Loucy (cell line): ENCODE measurements around the gene PRDX4.

Experiments
- H2AFZ ChIP-seq: fragments of 200-600 bp; sonication (generic); 2 replicates; pipeline ENCODE4 v1.6.0; 2016; ENCODE audit warnings: antibody characterized with exemption, mild to moderate bottlenecking, low read length, moderate library complexity
- H3F3A ChIP-seq: fragments of 200-600 bp; 2 replicates; pipeline ENCODE4 v1.6.0; 2016; ENCODE audit warnings: antibody characterized with exemption, low read depth, mild to moderate bottlenecking
- H3K27me3 ChIP-seq: fragments of 200-600 bp; sonication (generic); 2 replicates; pipeline ENCODE4 v1.6.1; 2014; ENCODE audit warnings: low read length, mild to moderate bottlenecking; ENCODE audit not compliant: insufficient read depth, poor library complexity, severe bottlenecking
- H3K36me3 ChIP-seq: fragments of 200-600 bp; sonication (generic); 2 replicates; pipeline ENCODE4 v1.6.1; 2016; ENCODE audit warnings: low read length; ENCODE audit not compliant: insufficient read depth
- H3K4me1 ChIP-seq: fragments of 200-600 bp; sonication (generic); 2 replicates; pipeline ENCODE4 v1.5.1; 2014; ENCODE audit warnings: low read length, mild to moderate bottlenecking; ENCODE audit not compliant: insufficient read depth, poor library complexity, severe bottlenecking
- H3K4me2 ChIP-seq: fragments of 200-600 bp; sonication (generic); 2 replicates; pipeline ENCODE4 v1.6.0; 2014; ENCODE audit warnings: antibody characterized with exemption, low read length, low read depth, mild to moderate bottlenecking; ENCODE audit not compliant: poor library complexity, severe bottlenecking
- H3K4me3 ChIP-seq: fragments of 200-600 bp; sonication (generic); 2 replicates; pipeline ENCODE4 v1.5.1; 2014; ENCODE audit warnings: low read length, mild to moderate bottlenecking, mixed read lengths; ENCODE audit not compliant: poor library complexity, severe bottlenecking
- H3K79me2 ChIP-seq: fragments of 200-600 bp; sonication (generic); 2 replicates; pipeline ENCODE4 v1.6.1; 2014; ENCODE audit warnings: low read length; ENCODE audit not compliant: insufficient read depth
- H3K9ac ChIP-seq: fragments of 200-600 bp; sonication (generic); 2 replicates; pipeline ENCODE4 v1.6.0; 2014; ENCODE audit warnings: mild to moderate bottlenecking, low read depth, low read length, moderate library complexity; ENCODE audit not compliant: poor library complexity, severe bottlenecking
- H3K9me2 ChIP-seq: fragments of 200-600 bp; sonication (generic); replicated peaks from 2 replicates; pipeline ENCODE4 v1.6.1; 2016; ENCODE audit warnings: low read depth, low read length, mixed read lengths
- H3K9me3 ChIP-seq: fragments of 200-600 bp; sonication (generic); 2 replicates; pipeline ENCODE4 v1.6.1; 2014; ENCODE audit warnings: mild to moderate bottlenecking, antibody characterized with exemption, low read length, low read depth; ENCODE audit not compliant: insufficient read depth
- H4K20me1 ChIP-seq: fragments of 200-600 bp; sonication (generic); 2 replicates; pipeline ENCODE4 v1.6.0; 2014; ENCODE audit warnings: antibody characterized with exemption, low read length, mild to moderate bottlenecking; ENCODE audit not compliant: insufficient read depth, poor library complexity, severe bottlenecking
- CTCF ChIP-seq: fragments of 200-600 bp; sonication (generic); conservative IDR thresholded peaks from 2 replicates; pipeline ENCODE4 v1.5.1; 2014; ENCODE audit warnings: mild to moderate bottlenecking, antibody characterized with exemption, low read length
- EZH2phosphoT487 ChIP-seq: fragments of 200-600 bp; IDR thresholded peaks from 2 replicates; pipeline ENCODE4 v1.6.1; 2018; ENCODE audit warnings: antibody characterized with exemption, mild to moderate bottlenecking, moderate library complexity, borderline replicate concordance

Gene PRDX4

GRCh38 chrX:23720117-23720677, 52.9 kb downstream of the PRDX4 start:
- Histone ChIP-seq H3K9ac (no peak overlapping the region), H3F3A (no peaks in the 10 kb centered on the region), H3K9me2 (no peaks in the 10 kb centered on the region), H3K4me2 (no peak overlapping the region), H2AFZ (no peak overlapping the region), H3K79me2 (no peaks in the 10 kb centered on the region), H3K4me3 (no peak overlapping the region), H3K9me3 (no peaks in the 10 kb centered on the region), H3K36me3 (peaks cover 11% of the 10 kb centered on the region; the same call in 1 of the 2 replicates), H3K4me1 (no peaks in the 10 kb centered on the region), H4K20me1 (no peaks in the 10 kb centered on the region), H3K27me3 (no peaks in the 10 kb centered on the region)
- TF ChIP-seq CTCF (no peak), EZH2phosphoT487 (no peak)

GRCh38 chrX:23726191-23726590, 58.9 kb downstream of the PRDX4 start:
- Histone ChIP-seq H3K4me2 (no peak overlapping the region), H4K20me1 (no peaks in the 10 kb centered on the region), H3K9ac (no peak overlapping the region), H3K27me3 (no peaks in the 10 kb centered on the region), H3K36me3 (peaks cover 14% of the 10 kb centered on the region; the same call in 1 of the 2 replicates), H3F3A (no peaks in the 10 kb centered on the region), H2AFZ (no peak overlapping the region), H3K4me3 (no peak overlapping the region), H3K79me2 (no peaks in the 10 kb centered on the region), H3K9me3 (no peaks in the 10 kb centered on the region), H3K4me1 (no peaks in the 10 kb centered on the region), H3K9me2 (no peaks in the 10 kb centered on the region)
- TF ChIP-seq EZH2phosphoT487 (no peak), CTCF (no peak)

- Histone ChIP-seq H3K9me2 (no peaks in the 10 kb centered on the region), H3K27me3 (no peaks in the 10 kb centered on the region), H3K4me2 (no peak overlapping the region), H3F3A (no peaks in the 10 kb centered on the region), H3K9me3 (no peaks in the 10 kb centered on the region), H3K9ac (no peak overlapping the region), H3K4me1 (no peaks in the 10 kb centered on the region), H4K20me1 (no peaks in the 10 kb centered on the region), H3K36me3 (peaks cover 8% of the 10 kb centered on the region; the same call in 1 of the 2 replicates), H3K79me2 (no peaks in the 10 kb centered on the region), H3K4me3 (no peak overlapping the region), H2AFZ (no peak overlapping the region)
- TF ChIP-seq CTCF = no peak
- no peak for TF ChIP-seq EZH2phosphoT487
These were observed 59.9 kb downstream of the PRDX4 start for GRCh38 chrX:23727206-23727605.
